Neural progenitor cell (in vitro differentiated cells): Measurements from ENCODE around the gene ANKRD30A.
"Not testable (repeated sequence)": the region's sequence is repeated elsewhere in the genome, so short reads cannot be mapped to it uniquely, and the experiment has no call there.

Experiments
- EZH2 ChIP-seq: fragments of 200-600 bp; sonication (generic); IDR thresholded peaks from 2 replicates; pipeline ENCODE4 v1.6.1; 2017; ENCODE audit warnings: antibody characterized with exemption, mild to moderate bottlenecking, moderate library complexity
- EZH2phosphoT487 ChIP-seq: fragments of 200-600 bp; sonication (generic); IDR thresholded peaks from 2 replicates; pipeline ENCODE4 v1.6.1; 2017; ENCODE audit warnings: antibody characterized with exemption
- TF ChIP-seq, protein P1 (sequence below): fragments of 200-600 bp; sonication (generic); IDR thresholded peaks from 2 replicates; pipeline ENCODE4 v1.5.1; 2017; ENCODE audit warnings: antibody characterized with exemption, mild to moderate bottlenecking

GRCh38 chr10:37171945-37172344 lies 46.5 kb downstream of the ANKRD30A start:
- TF ChIP-seq, protein P1, sequence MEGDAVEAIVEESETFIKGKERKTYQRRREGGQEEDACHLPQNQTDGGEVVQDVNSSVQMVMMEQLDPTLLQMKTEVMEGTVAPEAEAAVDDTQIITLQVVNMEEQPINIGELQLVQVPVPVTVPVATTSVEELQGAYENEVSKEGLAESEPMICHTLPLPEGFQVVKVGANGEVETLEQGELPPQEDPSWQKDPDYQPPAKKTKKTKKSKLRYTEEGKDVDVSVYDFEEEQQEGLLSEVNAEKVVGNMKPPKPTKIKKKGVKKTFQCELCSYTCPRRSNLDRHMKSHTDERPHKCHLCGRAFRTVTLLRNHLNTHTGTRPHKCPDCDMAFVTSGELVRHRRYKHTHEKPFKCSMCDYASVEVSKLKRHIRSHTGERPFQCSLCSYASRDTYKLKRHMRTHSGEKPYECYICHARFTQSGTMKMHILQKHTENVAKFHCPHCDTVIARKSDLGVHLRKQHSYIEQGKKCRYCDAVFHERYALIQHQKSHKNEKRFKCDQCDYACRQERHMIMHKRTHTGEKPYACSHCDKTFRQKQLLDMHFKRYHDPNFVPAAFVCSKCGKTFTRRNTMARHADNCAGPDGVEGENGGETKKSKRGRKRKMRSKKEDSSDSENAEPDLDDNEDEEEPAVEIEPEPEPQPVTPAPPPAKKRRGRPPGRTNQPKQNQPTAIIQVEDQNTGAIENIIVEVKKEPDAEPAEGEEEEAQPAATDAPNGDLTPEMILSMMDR = not testable (repeated sequence)
- not testable (repeated sequence) for TF ChIP-seq EZH2, EZH2phosphoT487
